NCI-H2107 treated with DMSO at 0.1 percent for 48 hours (cell line): ENCODE measurements around the gene ADGRG2.
"Not testable (repeated sequence)": the region's sequence is repeated elsewhere in the genome, so short reads cannot be mapped to it uniquely, and the experiment has no call there.

Source experiments
- DNase-seq: peaks from one replicate; lab custom pipeline; 2025; ENCODE audit not compliant: unreplicated experiment; lab: John Stamatoyannopoulos, UW

ADGRG2 gene

GRCh38 chrX:19089555-19090040 lies 32.7 kb downstream of the ADGRG2 start:
- DNase-seq: no peak

GRCh38 chrX:19086102-19086772 lies 36.0 kb downstream of the ADGRG2 start:
- DNase-seq: no peak

GRCh38 chrX:19085666-19086065 lies 36.6 kb downstream of the ADGRG2 start:
- DNase-seq: no peak

- no peak for DNase-seq
These were observed 46.5 kb downstream of the ADGRG2 start for GRCh38 chrX:19075754-19076153.

GRCh38 chrX:19072372-19072771 lies 49.9 kb downstream of the ADGRG2 start:
- DNase-seq: no peak

- DNase-seq: no peak
These were observed 51.7 kb downstream of the ADGRG2 start for GRCh38 chrX:19070555-19070994.

- DNase-seq: not testable (repeated sequence)
These were observed 55.3 kb downstream of the ADGRG2 start for GRCh38 chrX:19066987-19067386.

- no peak for DNase-seq
These were observed 56.7 kb downstream of the ADGRG2 start for GRCh38 chrX:19065535-19065934.

- DNase-seq: no peak
These were observed 58.1 kb downstream of the ADGRG2 start for GRCh38 chrX:19064175-19064574.

- no peak for DNase-seq
These were observed 59.2 kb downstream of the ADGRG2 start for GRCh38 chrX:19063030-19063429.

GRCh38 chrX:19059067-19059466 lies 63.2 kb downstream of the ADGRG2 start:
- DNase-seq: no peak

- no peak for DNase-seq
These were observed 64.4 kb downstream of the ADGRG2 start for GRCh38 chrX:19057856-19058255.

- no peak for DNase-seq
These were observed 73.2 kb downstream of the ADGRG2 start for GRCh38 chrX:19049110-19049509.

GRCh38 chrX:19046343-19047215 lies 75.7 kb downstream of the ADGRG2 start:
- no peak for DNase-seq

- DNase-seq: no peak
These were observed 81.9 kb downstream of the ADGRG2 start for GRCh38 chrX:19040373-19040772.

GRCh38 chrX:19034025-19034424 lies 88.2 kb downstream of the ADGRG2 start:
- no peak for DNase-seq

GRCh38 chrX:19030805-19031204 lies 91.5 kb downstream of the ADGRG2 start:
- DNase-seq: no peak

GRCh38 chrX:19028560-19028959 lies 93.7 kb downstream of the ADGRG2 start:
- DNase-seq: no peak

- DNase-seq: no peak
These were observed 97.9 kb downstream of the ADGRG2 start for GRCh38 chrX:19024366-19024765.

- DNase-seq: no peak
These were observed 102.3 kb downstream of the ADGRG2 start for GRCh38 chrX:19019996-19020395.

- DNase-seq: peak; percentile 1
These were observed 105.0 kb downstream of the ADGRG2 start for GRCh38 chrX:19017271-19017670.

- not testable (repeated sequence) for DNase-seq
These were observed 105.7 kb downstream of the ADGRG2 start for GRCh38 chrX:19016614-19017013.
